Measurements from ENCODE around the gene PNMT.

Gene PNMT

GRCh38 chr17:39655105-39655504 lies 13.1 kb upstream of the PNMT start:
- no peak for DNase-seq

- DNase-seq: no peak
Measured at GRCh38 chr17:39658346-39658745, 9.9 kb upstream of the PNMT start.

GRCh38 chr17:39658760-39659159 lies 9.5 kb upstream of the PNMT start:
- no peak for DNase-seq

- DNase-seq: no peak
Measured at GRCh38 chr17:39659279-39660010, 8.8 kb upstream of the PNMT start.

- DNase-seq: no peak
Measured at GRCh38 chr17:39660011-39660360, 8.3 kb upstream of the PNMT start.

GRCh38 chr17:39660397-39661385 lies 7.6 kb upstream of the PNMT start:
- DNase-seq: no peak

- DNase-seq: no peak
Measured at GRCh38 chr17:39661744-39662541, 6.3 kb upstream of the PNMT start.

- no peak for DNase-seq
Measured at GRCh38 chr17:39662551-39663339, 5.5 kb upstream of the PNMT start.

- no peak for DNase-seq
Measured at GRCh38 chr17:39663340-39663687, 4.9 kb upstream of the PNMT start.

GRCh38 chr17:39663688-39664580 lies 4.3 kb upstream of the PNMT start:
- DNase-seq: peak; percentile 66

- no peak for DNase-seq
Measured at GRCh38 chr17:39664581-39665561, 3.4 kb upstream of the PNMT start, which contains the start of gene TCAP. Gene TCAP (plus strand): TSS chr17:39665349. CDS start chr17:39665360, 11 bp downstream.

- no peak for DNase-seq
Measured at GRCh38 chr17:39665642-39666224, 2.5 kb upstream of the PNMT start.

GRCh38 chr17:39666231-39666600 lies 2.0 kb upstream of the PNMT start:
- DNase-seq: no peak

GRCh38 chr17:39666601-39667261 lies 1.5 kb upstream of the PNMT start:
- no peak for DNase-seq

- DNase-seq: peak; percentile 78
Measured at GRCh38 chr17:39667262-39667944, 850 bp upstream of the PNMT start.

GRCh38 chr17:39669897-39670735 lies 1.9 kb downstream of the PNMT start:
- DNase-seq: no peak

GRCh38 chr17:39670746-39671145 lies 2.5 kb downstream of the PNMT start:
- DNase-seq: no peak

Measured in OCI-M1 (cell line).